Dendritic cell treated with granulocyte-macrophage colony-stimulating factor and Interleukin-4, amounts not matched to agents 40 ng/mL and 50 ng/mL, for 4 days (primary cell): ENCODE data around the gene ZSCAN10.
A peak's percentile ranks its signal among the peaks of the same experiment; 100 is the strongest.
"Not testable (repeated sequence)": the region's sequence is repeated elsewhere in the genome, so short reads cannot be mapped to it uniquely, and the experiment has no call there.

Experiments used
- H3K27ac Mint-ChIP-seq: one replicate; pipeline ENCODE4 v1.8.0; 2022; ENCODE audit warnings: mild to moderate bottlenecking, mixed read lengths
- H3K27me3 Mint-ChIP-seq: one replicate; pipeline ENCODE4 v1.8.0; 2022; ENCODE audit warnings: mild to moderate bottlenecking, mixed read lengths
- H3K36me3 Mint-ChIP-seq: one replicate; pipeline ENCODE4 v1.8.0; 2022; ENCODE audit warnings: low read depth, mixed read lengths
- H3K4me1 Mint-ChIP-seq: one replicate; pipeline ENCODE4 v1.8.0; 2022; ENCODE audit warnings: low read depth, mixed read lengths
- H3K4me3 Mint-ChIP-seq: one replicate; pipeline ENCODE4 v1.8.0; 2022; ENCODE audit warnings: mild to moderate bottlenecking, moderate library complexity, mixed read lengths
- H3K9me3 Mint-ChIP-seq: one replicate; pipeline ENCODE4 v1.8.0; 2022; ENCODE audit warnings: mixed read lengths
- intact Hi-C: fragments of 100-400 bp; cut with micrococcal nuclease; formaldehyde crosslinking; loops from one replicate; pipeline ENCODE4 v1.15.0; 2022

The ZSCAN10 gene

DNA sequence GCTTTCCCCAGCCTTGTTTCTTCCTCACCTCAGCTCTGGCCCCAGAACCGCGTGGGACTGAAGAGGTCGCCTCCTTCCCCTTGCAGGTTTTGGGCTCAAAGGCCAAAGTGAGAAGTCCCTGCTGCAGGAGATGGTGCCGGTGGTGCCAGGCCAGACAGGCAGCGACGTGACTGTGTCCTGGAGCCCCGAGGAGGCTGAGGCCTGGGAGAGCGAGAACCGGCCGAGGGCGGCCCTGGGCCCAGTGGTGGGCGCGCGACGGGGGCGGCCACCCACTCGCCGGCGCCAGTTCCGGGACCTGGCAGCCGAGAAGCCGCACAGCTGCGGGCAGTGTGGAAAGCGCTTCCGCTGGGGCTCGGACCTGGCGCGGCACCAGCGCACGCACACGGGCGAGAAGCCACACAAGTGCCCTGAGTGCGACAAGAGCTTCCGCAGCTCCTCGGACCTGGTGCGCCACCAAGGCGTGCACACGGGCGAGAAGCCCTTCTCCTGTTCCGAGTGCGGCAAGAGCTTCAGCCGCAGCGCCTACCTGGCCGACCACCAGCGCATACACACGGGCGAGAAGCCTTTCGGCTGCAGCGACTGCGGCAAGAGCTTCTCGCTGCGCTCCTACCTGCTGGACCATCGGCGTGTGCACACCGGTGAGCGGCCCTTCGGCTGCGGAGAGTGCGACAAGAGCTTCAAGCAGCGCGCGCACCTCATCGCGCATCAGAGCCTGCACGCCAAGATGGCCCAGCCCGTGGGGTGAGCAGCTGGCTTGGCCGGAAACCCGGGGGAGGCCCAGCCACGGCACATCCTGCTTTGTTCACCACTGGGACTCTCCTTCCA, 41.7 kb upstream of the ZSCAN10 start:
- H3K27ac Mint-ChIP-seq: no peak overlapping the region
- H3K27me3 Mint-ChIP-seq: peaks cover 6% of the 10 kb centered on the region

DNA sequence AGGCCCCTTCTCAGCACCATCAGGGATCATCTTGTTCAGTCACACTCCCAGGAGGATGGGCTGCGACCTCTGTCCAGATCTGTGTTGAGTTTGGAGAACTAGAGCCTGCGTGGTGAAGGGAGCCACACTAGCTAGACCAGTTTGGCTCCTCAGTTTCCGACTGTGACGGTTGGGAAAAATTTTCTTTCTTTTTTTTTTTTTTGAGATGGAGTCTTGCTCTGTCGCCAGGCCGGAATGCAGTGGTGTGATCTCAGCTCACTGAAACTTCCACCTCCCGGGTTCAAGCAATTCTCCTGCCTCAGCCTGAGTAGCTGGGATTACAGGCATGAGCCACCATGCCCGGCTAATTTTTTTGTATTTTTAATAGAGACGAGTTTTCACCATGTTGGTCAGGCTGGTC, 40.5 kb upstream of the ZSCAN10 start:
- H3K27me3 Mint-ChIP-seq, H3K4me3 Mint-ChIP-seq, intact Hi-C loops, H3K9me3 Mint-ChIP-seq, H3K27ac Mint-ChIP-seq: not testable (repeated sequence)
- peaks cover 14% of the 10 kb centered on the region for H3K4me1 Mint-ChIP-seq
- H3K36me3 Mint-ChIP-seq: peaks cover 68% of the 10 kb centered on the region

More for the DNA sequence above, 41.7 kb upstream of the ZSCAN10 start:
- H3K36me3 Mint-ChIP-seq: peaks cover 65% of the 10 kb centered on the region
- H3K9me3 Mint-ChIP-seq: no peaks in the 10 kb centered on the region
- intact Hi-C loops: no loop called here
- no peak overlapping the region for H3K4me3 Mint-ChIP-seq
- peaks cover 11% of the 10 kb centered on the region for H3K4me1 Mint-ChIP-seq

DNA sequence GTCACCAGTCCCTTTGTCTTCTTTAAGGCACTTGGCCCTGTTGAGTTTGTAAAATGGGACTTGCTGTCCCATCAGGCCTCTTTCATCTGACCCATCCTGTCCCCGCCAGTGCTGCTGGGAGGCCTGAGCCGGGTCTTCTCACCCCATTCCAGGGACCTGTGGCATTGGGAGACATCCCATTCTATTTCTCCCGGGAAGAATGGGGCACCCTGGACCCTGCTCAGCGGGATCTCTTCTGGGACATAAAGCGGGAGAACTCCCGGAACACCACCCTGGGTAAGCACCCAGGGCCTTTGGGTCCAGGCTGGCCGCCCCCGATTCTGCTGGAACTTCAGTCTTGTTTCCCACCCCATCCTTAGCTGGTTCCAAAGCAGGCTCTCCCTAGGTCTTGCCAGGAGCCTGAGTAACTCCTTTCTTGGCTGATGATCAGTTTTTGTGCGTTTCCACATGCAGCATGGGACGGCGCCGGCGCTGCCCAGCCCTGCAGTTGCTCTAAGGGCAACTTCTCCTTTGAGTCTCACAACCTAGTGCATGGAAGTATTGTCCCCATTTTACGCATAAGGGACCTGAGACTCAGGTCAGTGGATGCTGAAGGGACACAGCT, 39.8 kb upstream of the ZSCAN10 start:
- Mint-ChIP-seq H3K36me3 (peaks cover 73% of the 10 kb centered on the region), H3K27me3 (no peaks in the 10 kb centered on the region), H3K9me3 (no peaks in the 10 kb centered on the region), H3K4me3 (no peak overlapping the region), H3K27ac (no peak overlapping the region), H3K4me1 (peaks cover 16% of the 10 kb centered on the region)
- intact Hi-C loops: no loop called here

DNA sequence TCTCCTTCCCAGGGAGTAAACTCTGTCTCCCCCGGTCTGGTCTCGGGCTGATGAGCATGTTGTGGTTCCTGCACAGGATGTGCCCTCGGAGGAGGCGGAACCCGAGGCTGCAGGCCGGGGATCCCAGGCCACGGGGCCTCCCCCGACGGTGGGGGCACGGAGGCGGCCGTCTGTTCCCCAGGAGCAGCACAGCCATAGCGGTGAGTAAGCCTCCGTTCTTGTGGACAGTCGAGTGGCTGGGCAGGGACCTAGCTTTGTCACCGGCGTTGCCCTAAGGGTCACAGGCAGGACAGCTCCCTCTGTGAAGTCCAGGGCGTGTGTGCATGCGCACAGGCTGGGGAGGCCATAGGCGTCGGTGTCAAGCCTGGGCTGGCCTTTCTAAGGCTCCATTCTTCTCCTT, 39.2 kb upstream of the ZSCAN10 start:
- Mint-ChIP-seq H3K4me3 (no peak overlapping the region), H3K36me3 (peaks cover 73% of the 10 kb centered on the region), H3K4me1 (peaks cover 19% of the 10 kb centered on the region), H3K27ac (no peak overlapping the region), H3K9me3 (no peaks in the 10 kb centered on the region), H3K27me3 (no peaks in the 10 kb centered on the region)
- intact Hi-C loops: no loop called here

DNA sequence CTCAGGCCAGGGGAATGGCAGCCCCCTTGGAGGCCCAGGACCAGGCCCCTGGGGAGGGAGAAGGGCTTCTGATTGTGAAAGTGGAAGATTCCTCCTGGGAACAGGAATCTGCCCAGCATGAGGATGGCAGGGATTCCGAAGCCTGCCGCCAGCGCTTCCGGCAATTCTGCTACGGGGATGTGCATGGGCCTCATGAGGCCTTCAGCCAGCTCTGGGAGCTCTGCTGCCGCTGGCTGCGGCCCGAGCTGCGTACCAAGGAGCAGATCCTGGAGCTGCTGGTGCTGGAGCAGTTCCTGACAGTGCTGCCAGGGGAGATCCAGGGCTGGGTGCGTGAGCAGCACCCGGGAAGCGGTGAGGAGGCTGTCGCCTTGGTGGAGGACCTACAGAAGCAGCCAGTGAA, 38.2 kb upstream of the ZSCAN10 start:
- intact Hi-C loops: no loop called here
- Mint-ChIP-seq H3K4me3 (no peak overlapping the region), H3K27me3 (no peaks in the 10 kb centered on the region), H3K27ac (peak overlapping the region; percentile 5), H3K4me1 (peaks cover 28% of the 10 kb centered on the region), H3K9me3 (no peaks in the 10 kb centered on the region), H3K36me3 (peaks cover 68% of the 10 kb centered on the region)

DNA sequence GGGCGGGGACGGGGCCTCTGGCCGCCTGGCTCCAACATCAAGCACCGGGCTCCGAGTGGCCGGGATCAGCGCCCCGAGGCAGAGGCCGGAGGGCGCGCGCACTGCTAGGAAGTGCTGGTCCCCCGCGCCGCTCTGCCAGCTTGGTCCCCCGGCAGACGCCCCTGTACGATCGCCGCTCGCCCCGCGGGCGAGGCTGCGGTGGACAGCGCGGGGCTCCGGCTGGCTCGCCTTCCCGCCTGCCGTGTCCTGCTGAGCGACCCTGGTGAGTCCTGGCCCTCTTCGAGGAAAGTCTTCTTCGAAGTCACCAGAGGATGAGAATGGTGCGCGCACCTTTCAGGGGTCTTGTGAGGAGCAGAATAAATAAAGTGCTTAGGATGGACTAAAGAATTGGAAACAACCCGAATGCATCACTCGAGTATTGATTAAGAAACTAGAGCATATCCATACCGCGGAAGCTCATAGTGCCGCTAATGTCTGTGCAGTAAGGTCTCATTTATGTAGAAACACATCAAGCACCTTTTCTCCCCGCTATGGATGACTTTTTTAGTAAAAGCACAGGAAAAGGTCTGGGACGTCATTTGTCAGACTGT, 36.1 kb upstream of the ZSCAN10 start:
- H3K9me3 Mint-ChIP-seq: no peaks in the 10 kb centered on the region
- peak overlapping the region; percentile 92 for H3K4me3 Mint-ChIP-seq
- H3K27me3 Mint-ChIP-seq: no peaks in the 10 kb centered on the region
- peaks cover 34% of the 10 kb centered on the region for H3K4me1 Mint-ChIP-seq
- H3K36me3 Mint-ChIP-seq: peaks cover 53% of the 10 kb centered on the region
- peak overlapping the region; percentile 89 for H3K27ac Mint-ChIP-seq
- intact Hi-C loops: loop anchor here (2.0 kb wide), 1 partner anchor 14 kb away; no protein-coding TSS in a partner anchor

DNA sequence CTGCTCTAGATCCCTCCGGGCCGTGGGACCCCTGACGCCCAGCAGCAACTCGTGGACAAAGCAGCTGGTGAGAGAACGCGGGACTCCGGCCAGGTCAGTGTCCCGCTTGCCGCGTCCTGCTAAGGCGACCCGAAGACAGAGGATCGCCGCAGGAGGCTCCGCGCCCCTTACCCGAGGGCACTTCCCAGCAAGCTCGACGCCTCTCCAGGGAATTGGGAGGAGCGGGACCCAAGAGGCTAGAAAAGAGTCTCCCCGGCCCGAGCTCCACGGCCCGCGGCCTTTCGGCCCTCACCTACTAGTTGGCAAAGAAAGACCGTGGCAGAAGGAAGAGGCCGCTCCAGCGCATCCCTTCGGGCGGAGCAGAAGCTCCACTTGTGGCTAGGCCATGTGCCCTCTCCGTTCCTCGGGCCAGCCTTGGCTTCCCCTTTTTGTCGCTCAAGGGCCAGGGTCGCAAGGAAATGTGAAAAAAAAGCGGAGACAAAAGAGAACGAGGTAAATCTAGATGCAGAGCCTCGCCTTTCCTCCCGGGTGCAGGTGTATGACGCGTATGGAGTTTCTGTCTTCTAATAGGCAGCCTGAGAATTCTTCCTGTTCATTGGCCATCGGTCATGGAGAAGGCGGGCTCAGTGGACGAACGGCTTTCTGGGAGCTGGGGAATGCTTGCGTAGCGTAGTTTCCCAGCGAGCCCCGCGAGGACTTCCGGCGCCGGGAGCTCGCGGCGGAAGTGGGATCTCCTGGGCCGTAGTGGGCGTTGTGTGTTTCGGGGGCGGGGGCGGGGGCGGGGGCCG, 35.4 kb upstream of the ZSCAN10 start, which contains the start of gene ZNF213:
TSS of gene ZNF213 (plus strand) at position 692 of the 788 bp plus-strand sequence. CDS start 2,252 bp downstream, outside the sequence.
- Mint-ChIP-seq H3K27me3 (no peaks in the 10 kb centered on the region), H3K27ac (peak within 1 kb of the TSS; percentile 89), H3K36me3 (peaks cover 46% of the 10 kb centered on the region), H3K4me3 (peak within 1 kb of the TSS; percentile 92), H3K9me3 (no peaks in the 10 kb centered on the region), H3K4me1 (peaks cover 39% of the 10 kb centered on the region)
- intact Hi-C loops: loop anchor here (1.0 to 2.0 kb wide), 2 partner anchors 10 to 14 kb away; no protein-coding TSS in a partner anchor

DNA sequence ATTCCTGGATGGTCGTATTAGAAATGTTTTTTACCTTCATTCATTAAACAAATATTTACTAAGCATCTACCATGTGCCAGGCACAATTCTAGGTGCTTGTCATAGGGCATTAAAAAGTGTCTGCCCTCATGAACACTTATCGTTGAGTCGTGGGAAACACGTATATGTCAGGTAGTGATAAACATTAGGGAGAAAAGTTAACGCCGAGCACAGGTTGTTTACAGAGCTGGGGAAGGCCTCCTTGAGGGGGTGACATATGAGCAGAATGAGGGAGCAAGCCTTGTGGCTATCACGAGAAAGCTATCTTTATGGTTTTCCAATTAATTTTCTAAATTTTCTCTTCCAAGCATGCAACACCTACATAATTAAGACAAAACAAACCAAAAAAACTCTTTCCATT, 34.8 kb upstream of the ZSCAN10 start:
- Mint-ChIP-seq H3K4me1 (peaks cover 44% of the 10 kb centered on the region), H3K27ac (peak overlapping the region; percentile 89), H3K4me3 (peak overlapping the region; percentile 92), H3K27me3 (no peaks in the 10 kb centered on the region), H3K9me3 (no peaks in the 10 kb centered on the region), H3K36me3 (peaks cover 39% of the 10 kb centered on the region)
- intact Hi-C loops: loop anchor here (1.0 to 2.0 kb wide), 2 partner anchors 10 to 15 kb away; no protein-coding TSS in a partner anchor

DNA sequence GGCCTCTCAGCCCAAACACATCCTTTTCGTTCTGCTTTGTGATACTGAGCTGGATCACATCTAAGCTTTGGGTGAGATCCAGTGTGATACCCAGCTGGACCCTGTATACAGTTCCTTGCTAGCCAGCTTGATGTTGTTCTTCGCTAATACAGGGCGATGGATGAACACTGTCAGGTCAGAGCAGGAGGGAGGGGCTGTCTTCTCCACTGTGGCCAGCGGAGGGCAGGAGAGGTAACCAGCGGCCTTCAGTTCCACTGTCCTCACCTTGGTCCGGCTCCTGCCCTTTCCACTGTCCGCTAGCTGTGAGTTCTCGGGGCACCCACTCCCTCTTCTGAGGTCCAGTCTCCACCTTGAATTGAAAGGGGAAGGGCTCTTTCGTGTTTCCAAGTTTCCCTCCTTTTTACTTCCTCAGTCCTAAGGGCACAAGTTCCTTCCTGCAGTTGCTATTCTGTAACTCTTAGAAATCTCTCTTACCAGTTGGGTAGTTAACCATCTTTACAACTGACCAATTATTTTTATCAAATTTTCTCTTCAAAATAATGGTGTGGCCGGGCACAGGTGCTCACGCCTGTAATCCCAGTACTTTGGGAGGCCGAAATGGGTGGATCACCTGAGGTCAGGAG, 32.8 kb upstream of the ZSCAN10 start:
- Mint-ChIP-seq H3K27me3 (no peaks in the 10 kb centered on the region), H3K36me3 (peaks cover 23% of the 10 kb centered on the region), H3K4me3 (no peak overlapping the region), H3K4me1 (peaks cover 44% of the 10 kb centered on the region), H3K27ac (peak overlapping the region; percentile 22), H3K9me3 (no peaks in the 10 kb centered on the region)
- intact Hi-C loops: no loop called here

DNA sequence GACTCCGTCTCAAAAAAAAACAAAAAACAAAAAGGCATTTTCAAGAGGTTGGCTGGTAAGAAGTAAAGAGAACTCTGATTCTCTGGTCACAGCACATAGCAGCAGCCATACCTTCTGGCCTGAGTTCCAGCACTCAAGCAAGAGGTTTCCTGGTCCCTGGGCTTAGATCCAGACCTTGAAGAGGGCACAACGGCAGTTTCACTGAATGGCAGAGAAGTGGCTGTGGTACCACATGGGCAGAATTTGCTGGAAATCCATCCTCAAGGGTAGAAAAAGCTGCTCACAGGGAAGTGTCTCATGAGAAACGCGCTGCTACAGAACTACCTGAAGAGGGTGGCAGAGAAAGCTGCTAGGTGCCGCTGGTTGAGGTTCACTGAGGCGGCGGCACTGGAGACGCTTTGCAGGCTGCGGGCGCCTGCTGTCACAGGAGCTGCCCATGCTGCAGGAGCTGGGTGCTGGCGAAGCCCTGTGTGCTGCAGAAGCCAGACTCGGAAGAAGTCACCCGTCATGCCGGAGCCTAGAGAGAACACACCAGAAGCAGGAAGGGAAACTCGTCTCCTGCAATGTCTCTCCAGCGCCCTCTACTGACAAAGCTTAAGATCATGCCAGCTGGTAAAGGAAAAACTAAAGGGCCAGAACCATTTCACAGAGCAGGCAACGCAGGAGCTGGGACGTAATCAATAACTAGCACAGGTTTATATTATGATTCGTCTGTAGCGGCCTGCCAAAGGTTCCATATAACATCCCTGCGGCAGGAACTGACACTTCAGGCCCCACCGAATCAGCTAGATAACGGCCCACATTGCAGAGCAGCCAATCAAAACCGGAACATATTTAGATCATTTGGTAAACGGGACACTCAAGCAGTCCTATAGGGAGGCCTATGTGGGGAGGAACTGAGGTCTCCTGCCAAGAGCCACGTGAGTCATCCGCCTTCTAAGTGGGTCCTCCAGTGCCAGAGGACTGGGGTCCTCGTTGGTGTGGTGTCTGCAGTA, 30.3 kb upstream of the ZSCAN10 start:
- peaks cover 47% of the 10 kb centered on the region for H3K4me1 Mint-ChIP-seq
- peak overlapping the region; percentile 86 for H3K4me3 Mint-ChIP-seq
- no peaks in the 10 kb centered on the region for H3K9me3 Mint-ChIP-seq
- H3K36me3 Mint-ChIP-seq: peaks cover 29% of the 10 kb centered on the region
- intact Hi-C loops: loop anchor here (1.0 kb wide), 2 partner anchors 33 to 70 kb away; no protein-coding TSS in a partner anchor
- H3K27me3 Mint-ChIP-seq: no peaks in the 10 kb centered on the region
- H3K27ac Mint-ChIP-seq: peak overlapping the region; percentile 87

DNA sequence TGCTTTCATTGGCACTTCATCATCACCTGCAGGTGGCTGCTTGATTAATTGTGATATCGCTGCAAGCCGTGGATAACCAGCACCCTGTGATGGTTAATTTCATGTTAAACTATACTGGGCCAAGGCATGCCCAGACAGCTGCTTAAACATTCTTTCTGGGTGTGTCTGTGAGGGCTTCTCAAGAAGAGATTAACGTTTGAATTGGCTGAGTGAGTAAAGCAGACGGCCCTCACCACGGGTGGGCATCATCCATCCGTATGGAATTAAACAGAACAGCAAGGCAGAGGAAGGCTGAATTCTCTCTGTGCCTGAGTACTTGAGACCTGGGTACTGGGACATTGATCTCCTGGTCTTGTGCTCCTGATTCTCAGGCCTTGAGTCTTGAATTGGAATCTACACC, 28.7 kb upstream of the ZSCAN10 start:
- Mint-ChIP-seq H3K27ac (no peak overlapping the region), H3K36me3 (peaks cover 25% of the 10 kb centered on the region), H3K27me3 (peaks cover 4% of the 10 kb centered on the region), H3K4me1 (peaks cover 44% of the 10 kb centered on the region), H3K4me3 (no peak overlapping the region), H3K9me3 (no peaks in the 10 kb centered on the region)
- intact Hi-C loops: no loop called here
